Measurements from ENCODE around the gene UBE2B.
"Not testable (repeated sequence)": the region's sequence is repeated elsewhere in the genome, so short reads cannot be mapped to it uniquely, and the experiment has no call there.

DNA sequence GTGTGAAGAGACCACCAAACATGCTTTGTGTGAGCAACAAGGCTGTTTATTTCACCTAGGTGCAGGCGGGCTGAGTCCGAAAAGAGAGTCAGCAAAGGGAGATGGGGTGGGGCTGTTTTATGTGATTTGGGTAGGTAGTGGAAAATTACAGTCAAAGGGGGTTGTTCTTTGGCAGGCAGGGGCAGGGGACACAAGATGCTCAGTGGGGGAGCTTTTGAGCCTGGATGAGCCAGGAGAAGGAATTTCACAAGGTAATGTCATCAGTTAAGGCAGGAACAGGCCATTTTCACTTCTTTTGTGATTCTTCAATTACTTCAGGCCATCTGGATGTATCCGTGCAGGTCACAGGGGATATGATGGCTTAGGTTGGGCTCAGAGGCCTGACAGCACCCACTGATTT is 25.9 kb upstream of the UBE2B start:
- TF ChIP-seq, protein P1, sequence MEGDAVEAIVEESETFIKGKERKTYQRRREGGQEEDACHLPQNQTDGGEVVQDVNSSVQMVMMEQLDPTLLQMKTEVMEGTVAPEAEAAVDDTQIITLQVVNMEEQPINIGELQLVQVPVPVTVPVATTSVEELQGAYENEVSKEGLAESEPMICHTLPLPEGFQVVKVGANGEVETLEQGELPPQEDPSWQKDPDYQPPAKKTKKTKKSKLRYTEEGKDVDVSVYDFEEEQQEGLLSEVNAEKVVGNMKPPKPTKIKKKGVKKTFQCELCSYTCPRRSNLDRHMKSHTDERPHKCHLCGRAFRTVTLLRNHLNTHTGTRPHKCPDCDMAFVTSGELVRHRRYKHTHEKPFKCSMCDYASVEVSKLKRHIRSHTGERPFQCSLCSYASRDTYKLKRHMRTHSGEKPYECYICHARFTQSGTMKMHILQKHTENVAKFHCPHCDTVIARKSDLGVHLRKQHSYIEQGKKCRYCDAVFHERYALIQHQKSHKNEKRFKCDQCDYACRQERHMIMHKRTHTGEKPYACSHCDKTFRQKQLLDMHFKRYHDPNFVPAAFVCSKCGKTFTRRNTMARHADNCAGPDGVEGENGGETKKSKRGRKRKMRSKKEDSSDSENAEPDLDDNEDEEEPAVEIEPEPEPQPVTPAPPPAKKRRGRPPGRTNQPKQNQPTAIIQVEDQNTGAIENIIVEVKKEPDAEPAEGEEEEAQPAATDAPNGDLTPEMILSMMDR (IDR thresholded peaks at IDR 0.05), result not testable (repeated sequence)
- TF ChIP-seq POLR2A (IDR thresholded peaks at IDR 0.05); POLR2AphosphoS5 (IDR thresholded peaks at IDR 0.05; ENCODE audit: insufficient read depth in 1 of 2, low read depth in 1 of 2): not testable (repeated sequence)
